Neural progenitor cell (in vitro differentiated cells): ENCODE measurements around the gene DCST2.

Experiments
- CTCF ChIP-seq: fragments of 200-600 bp; sonication (generic); IDR thresholded peaks from 2 replicates; pipeline ENCODE4 v1.5.1; 2017; ENCODE audit warnings: antibody characterized with exemption, mild to moderate bottlenecking
- EZH2 ChIP-seq: fragments of 200-600 bp; sonication (generic); IDR thresholded peaks from 2 replicates; pipeline ENCODE4 v1.6.1; 2017; ENCODE audit warnings: antibody characterized with exemption, mild to moderate bottlenecking, moderate library complexity
- EZH2phosphoT487 ChIP-seq: fragments of 200-600 bp; sonication (generic); IDR thresholded peaks from 2 replicates; pipeline ENCODE4 v1.6.1; 2017; ENCODE audit warnings: antibody characterized with exemption

GRCh38 chr1:154987326-154987725 lies 46.3 kb downstream of the DCST2 start:
- TF ChIP-seq EZH2 (no peak), CTCF (no peak), EZH2phosphoT487 (no peak)
